Measurements from ENCODE around the gene B4GALT1.
"Not testable (repeated sequence)": the region's sequence is repeated elsewhere in the genome, so short reads cannot be mapped to it uniquely, and the experiment has no call there.

B4GALT1 gene

GRCh38 chr9:33161589-33162132, 5.5 kb downstream of the B4GALT1 start:
- DNase-seq: no peak

DNA sequence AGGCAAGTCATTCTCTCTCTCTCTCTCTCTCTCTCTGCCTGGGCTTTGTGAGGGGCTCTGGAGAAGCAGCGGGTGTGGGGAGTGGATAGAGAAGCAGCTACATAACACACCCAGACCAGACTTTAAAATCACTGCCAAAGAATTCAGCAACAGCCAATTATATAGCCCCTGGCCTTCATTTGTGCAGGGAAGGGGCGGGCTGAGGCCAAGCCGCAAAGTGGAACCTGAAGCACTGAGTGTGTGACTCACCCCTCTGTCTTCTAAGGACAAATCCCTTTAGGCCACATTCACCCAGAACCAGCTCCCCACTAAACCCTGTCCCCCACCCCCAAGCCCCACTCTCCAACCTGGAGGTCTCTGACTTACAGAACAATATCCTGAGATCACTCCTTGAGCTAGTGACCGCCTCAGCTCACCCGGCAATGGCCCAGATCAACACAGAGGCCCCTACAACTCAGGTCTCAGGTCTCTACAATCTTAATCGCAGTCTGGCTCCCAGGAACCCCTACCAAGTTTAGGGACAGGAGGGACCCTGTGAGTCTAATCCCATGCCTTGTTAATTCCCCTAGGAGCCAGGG, 6.0 kb downstream of the B4GALT1 start:
- no peak for DNase-seq

GRCh38 chr9:33160446-33160845, 6.7 kb downstream of the B4GALT1 start:
- DNase-seq: not testable (repeated sequence)

DNA sequence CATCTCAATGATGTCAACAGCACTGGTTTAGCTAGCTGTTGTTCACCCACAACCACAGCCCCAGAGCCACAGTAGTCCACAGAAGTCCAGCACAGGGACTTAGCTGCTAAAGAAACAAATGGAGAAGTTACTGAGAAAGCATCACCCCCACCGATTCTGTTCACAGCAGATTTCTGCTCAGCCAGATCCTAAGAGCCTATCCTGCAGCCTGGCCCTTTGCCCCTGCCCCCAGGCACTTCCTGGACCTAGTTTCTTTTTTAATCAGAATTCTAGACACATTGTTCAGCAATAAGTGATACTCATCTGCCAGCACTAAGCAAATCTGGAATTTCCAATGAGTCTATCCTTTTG, 7.4 kb downstream of the B4GALT1 start:
- peak; percentile 56 for DNase-seq

- no peak for DNase-seq
Observed at GRCh38 chr9:33158843-33159776, 8.0 kb downstream of the B4GALT1 start.

- no peak for DNase-seq
Observed at GRCh38 chr9:33157960-33158842, 8.9 kb downstream of the B4GALT1 start.

DNA sequence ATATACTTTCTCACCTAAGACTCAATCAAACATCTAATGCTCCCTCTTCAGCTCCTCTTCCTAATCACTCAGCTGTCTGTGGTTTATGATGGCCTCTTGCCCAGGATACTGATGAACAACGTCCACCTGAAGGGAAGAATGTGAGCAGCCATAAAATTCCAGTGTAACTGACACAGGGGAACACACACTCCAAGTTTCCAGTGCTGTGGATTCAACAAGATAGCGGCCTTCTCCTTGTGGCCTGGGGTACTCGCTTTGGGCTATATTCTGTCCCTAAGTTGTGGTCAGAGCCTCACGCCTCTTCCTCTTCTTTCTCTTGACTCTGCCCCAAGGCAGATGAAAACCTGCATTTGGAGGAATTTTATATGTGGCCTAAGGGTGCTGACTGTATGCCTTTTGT, 11.7 kb downstream of the B4GALT1 start:
- no peak for DNase-seq

- DNase-seq: no peak
Observed at GRCh38 chr9:33154371-33154770, 12.8 kb downstream of the B4GALT1 start.

GRCh38 chr9:33153666-33154065, 13.5 kb downstream of the B4GALT1 start:
- DNase-seq: no peak

- no peak for DNase-seq
Observed at GRCh38 chr9:33153001-33153400, 14.1 kb downstream of the B4GALT1 start.

DNA sequence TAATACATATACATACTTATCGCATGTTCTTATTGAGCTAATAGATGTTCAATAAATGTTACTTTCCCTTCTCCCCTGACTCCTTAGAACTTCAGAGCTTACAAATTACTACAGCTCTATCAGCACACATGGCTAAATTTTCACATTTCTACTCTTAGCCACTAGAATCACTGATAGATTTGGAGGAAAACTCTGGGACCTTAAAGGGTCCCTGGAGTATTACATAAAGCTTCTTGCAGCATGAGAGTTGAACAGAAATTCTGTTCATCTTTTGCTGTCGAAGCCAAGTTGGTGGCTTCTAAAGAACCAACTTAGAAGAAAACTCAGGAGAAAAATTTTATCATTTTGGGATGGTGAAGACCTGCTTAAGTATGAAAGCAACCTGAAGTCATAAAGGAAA, 15.5 kb downstream of the B4GALT1 start:
- DNase-seq: no peak

- no peak for DNase-seq
Observed at GRCh38 chr9:33151007-33151557, 16.1 kb downstream of the B4GALT1 start.

- no peak for DNase-seq
Observed at GRCh38 chr9:33148367-33149014, 18.6 kb downstream of the B4GALT1 start.

GRCh38 chr9:33147416-33148169, 19.5 kb downstream of the B4GALT1 start:
- DNase-seq: no peak

- no peak for DNase-seq
Observed at GRCh38 chr9:33146298-33146697, 20.8 kb downstream of the B4GALT1 start.

DNA sequence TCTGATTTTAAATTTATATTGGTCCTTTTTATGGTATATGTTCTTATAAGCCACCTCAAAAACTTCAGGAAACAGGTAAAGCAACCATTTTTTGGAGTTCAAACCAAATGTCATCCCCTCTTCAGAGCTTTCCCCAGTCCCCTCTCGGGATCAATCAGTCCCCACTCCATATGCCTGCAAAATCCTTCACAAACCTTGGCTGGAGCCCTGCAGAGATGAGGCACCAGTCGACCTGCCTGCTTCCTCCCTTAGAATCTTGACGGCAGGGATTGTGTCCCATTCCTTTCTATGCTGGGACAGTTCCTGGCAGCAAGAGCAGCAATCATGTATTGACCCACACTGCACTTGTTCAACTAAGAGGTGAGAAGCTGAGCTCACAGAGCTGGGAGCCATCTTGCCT, 22.6 kb downstream of the B4GALT1 start:
- DNase-seq: no peak

- DNase-seq: no peak
Observed at GRCh38 chr9:33143241-33143661, 23.9 kb downstream of the B4GALT1 start.

GRCh38 chr9:33142535-33142934, 24.6 kb downstream of the B4GALT1 start:
- DNase-seq: no peak

- no peak for DNase-seq
Observed at GRCh38 chr9:33140401-33141360, 26.5 kb downstream of the B4GALT1 start.
